Right ventricle myocardium inferior (tissue), 1 donor: ENCODE results near the gene TCFL5. TPM values are rescaled to one million over a fixed set of nuclear protein-coding genes. Genes with fewer than 3 reads are reported as not detected.
A peak's percentile ranks its signal among the peaks of the same experiment; 100 is the strongest.

Experiments used
- ATAC-seq: fragments of 200-7000 bp; cut with Tn5 transposase; one replicate; pipeline ENCODE4 v1.9.1; 2020; ENCODE audit warnings: mild to moderate bottlenecking, moderate library complexity
- DNase-seq: peaks from one replicate; pipeline ENCODE4 v3.0.0; 2021; ENCODE audit errors: missing footprints
- intact Hi-C: fragments of 100-400 bp; cut with DNase I; formaldehyde crosslinking; loops from one replicate; pipeline ENCODE4 v1.11.0; 2022
- total RNA-seq: library from RNA; stranded (reverse); fragmentation: NEBNext Ultra II Directional; extraction: Animal tissue kit (Norgen Biotek cat#: 25700); gene quantifications from one replicate; pipeline ENCODE4 v1.2.1, GENCODE V29; 2021
- donor health status: DM: no; HTN: yes; CAD: no; lungs with severe emphysema.

The TCFL5 gene
- total RNA-seq, 1 donor from 2014 or later, result 6.0 TPM

DNA sequence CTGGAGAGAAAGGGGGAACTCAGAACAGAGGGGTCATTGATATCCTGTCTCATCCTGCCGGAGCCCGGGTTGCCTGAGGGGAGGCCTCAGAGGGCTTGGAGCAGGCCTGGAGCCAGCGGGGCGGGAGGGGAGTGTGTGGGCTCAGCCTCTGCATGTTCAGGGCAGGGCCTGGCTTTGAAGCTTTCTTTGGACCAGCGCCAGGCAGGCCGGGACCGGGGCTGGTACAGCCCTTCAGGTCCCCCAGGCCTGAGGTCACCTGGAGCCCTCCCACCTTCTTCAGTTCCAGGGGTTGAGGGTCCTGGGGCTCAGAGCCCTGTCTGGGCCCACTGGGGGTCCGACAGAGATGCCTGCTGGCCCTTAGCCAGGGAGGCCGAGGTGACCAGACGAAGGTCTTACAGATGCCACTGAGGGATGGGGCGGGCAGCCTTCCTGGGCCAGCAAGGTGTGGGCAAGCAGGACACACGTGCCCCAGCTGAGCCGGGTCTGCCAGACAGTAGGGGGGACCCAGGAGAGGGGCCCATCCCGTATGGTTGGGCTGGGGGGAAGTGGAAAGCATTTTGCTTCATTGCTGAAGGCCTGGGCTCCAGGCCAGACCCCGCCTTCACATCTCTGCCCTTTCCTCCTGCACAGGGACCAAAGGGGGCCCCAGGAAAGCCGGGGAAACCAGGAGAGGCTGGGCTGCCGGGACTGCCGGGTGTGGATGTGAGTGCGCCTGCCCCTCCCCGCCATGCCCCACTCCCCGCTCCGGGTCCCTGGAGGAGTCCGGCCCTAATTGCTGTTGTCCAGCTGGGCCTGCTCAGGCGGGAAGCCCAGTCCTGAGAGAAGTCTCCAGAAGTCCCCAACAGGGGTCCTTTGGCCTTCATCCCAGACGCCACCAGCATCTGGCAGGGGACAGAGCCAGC, 42.8 kb downstream of the TCFL5 start:
- ATAC-seq (peak; percentile 68), DNase-seq (peak; percentile 82)
- intact Hi-C loops, result no loop called here

DNA sequence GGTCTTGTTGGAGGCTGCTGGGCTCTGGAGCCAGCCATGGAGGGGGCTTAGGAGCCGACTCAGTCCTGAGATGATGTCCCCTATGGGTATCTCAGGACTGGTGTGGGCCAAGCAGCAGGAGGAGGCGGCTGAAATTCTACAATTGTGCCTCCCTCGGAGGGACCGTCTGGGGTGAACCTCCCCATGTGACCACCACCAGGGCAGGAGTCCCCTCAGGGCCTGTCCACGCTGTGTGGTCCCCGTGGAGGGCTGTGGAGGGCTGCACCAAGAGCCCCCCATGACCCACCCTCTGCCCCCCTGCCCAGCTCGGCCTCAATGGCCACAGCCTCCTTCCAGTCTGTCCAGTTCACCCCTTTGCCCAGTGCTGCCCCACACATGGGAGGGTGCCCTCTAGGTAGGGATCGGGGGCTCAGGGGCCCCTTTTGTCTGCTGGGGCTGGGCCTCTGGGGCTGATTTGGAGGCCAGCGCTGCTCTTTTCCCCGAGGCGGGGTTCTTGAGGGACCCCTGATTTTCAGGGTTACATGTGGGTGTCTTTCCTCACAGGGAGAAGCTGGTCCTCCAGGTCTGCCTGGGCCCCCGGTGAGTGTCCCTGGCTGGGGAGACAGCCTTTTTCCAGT, 43.5 kb downstream of the TCFL5 start:
- DNase-seq (no peak), ATAC-seq (no peak)
- intact Hi-C loops, result no loop called here

DNA sequence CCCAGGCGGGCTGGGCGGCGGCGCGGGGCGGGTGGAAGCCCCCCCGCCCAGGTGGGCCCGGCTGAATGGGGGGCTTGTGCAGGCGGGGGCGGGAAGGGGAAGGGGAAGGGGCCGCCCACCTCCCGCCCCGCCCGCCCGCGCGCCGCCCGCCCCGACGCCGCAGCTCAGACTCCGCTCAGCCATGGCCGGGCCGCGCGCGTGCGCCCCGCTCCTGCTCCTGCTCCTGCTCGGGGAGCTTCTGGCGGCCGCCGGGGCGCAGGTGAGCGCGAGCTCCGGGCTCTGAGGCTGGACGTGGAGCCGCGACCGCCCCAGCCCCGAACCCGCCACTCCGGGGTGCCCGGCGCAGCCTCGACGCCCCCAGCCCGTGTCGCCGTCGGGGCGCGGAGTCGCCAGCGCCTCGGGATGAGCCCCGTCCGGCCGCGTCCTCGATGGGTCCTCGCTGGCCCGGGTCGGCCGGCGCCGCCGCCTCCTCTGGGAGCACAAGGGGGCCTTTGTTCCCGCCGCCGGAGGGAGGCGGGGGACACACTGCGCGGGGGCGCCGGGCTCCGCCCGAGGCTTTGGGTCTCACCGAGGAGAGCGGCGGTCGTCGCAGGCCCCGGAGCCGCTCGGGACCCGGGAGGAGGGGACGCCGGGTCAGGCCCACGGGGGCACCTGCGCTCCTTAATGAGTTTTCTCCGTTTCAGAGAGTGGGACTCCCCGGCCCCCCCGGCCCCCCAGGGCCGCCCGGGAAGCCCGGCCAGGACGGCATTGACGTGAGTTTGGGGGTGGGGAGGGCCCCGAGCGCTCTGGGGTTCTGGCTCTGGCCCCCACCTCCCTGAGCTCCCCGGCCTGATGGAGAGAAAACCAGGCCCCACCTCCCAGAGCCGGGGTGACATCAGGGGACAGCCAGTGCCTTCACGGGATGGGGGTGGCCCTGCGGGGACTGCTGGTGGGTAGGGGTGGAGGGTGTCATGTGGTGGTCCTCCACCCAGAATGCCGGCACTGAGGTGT, 44.4 kb downstream of the TCFL5 start, which contains the start of gene COL9A3:
Gene COL9A3 (plus strand): TSS at position 167 of the 990 bp plus-strand sequence. CDS start 15 bp downstream, at position 182.
- intact Hi-C loops, result no loop called here
- DNase-seq, result no peak
- ATAC-seq, result no peak

DNA sequence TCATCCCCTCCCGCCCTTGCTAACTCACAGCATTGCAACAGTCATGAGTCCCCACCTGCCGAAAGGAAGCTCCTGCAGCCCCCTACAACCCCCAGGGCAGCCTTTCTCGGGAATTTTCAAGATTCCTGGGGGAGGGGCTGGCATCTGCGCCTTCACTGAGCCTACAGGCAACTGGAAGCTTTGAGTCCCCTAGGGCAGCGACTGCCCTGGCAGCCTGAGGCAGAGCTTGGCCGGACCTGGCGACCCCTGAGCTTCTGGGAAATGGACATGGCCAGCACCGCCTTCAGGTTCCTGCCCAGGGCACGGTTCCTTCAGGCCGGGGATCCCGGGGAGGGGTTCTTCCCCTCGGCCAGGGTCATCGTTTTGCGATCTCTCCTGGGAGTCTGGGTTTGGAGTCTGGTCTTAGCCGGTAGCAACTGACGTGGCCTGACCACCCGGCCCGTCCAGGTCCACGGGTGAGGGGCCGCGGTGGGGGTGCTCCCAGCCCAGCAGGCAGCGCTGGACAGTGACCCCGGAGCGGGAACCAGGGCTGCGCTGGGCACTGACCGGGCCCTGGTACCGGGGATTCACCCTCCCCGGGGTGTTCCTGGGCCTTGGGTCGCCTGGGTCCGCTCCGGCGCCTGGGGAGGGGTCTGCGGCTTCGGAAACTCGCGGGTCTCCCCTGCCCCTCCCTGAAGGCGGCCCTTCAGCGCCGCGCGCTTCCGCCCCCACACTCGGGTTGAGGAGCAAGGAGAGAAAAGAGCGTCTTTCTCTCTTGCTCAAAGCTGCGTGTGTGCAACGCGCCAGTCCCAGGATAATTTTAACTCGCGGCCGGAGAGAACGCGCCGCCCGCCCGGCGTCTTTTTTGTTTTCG, 45.4 kb downstream of the TCFL5 start:
- intact Hi-C loops, result no loop called here
- DNase-seq (no peak), ATAC-seq (no peak)

DNA sequence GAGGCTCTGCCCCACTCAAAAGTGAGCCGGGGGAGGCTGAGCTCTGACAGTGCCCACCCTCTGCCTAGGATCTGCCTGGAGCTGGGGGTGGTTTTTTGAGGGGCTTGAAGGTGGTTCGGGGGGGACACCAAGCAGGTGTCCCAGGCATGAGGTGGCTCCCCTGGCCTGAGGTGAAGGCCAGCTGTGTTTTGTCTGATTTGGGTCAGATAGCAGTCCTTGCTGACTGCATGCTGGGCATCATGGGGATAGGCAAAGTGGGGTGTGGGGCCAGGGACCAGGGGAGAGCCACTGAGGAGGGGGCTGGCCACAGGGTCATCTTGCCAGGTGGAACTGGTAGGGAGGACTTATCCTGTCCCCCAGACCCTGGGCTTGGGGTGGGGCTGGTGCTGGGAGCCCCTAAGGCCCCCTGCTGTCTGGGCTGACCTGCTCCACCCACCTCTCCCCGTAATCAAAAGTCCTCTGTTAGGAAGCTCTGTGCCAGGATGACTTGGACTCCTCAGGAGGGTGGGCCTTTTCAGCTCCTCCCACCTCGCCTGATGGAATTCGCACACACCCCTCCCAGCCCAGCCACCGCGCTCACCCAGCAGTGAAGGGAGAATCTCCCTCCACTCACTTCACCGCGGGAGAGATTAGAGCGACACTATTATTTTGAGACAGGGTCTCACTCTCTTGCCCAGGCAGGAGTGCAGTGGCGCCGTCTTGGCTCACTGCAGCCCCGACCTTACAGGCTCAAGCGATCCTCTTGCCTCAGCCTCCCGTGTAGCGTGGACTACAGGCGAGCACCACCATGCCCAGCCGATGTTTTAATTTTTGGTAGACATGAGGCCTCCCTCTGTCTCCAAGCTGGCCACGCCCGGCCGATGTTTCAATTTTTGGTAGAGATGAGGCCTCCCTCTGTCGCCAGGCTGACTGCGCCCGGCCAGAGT, 46.3 kb downstream of the TCFL5 start:
- ATAC-seq, result no peak
- no peak for DNase-seq
- intact Hi-C loops, result no loop called here

DNA sequence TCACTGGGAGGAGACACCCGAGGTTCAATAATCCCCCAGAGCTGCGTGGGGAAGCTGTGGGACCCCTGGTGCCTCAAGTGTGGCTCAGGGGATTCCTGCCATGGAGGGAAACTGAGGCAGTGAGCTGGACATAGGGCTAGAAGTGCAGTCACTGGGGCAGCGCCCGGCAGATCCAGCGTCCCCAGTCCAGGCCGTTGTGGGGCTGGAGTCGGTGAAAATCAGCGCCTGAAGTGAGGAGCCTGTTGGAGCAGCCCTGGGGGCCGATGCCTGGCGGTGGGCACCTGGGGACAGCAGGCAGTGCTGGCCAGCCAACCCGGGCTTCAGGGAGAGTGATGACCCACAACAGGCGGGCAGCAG, 46.9 kb downstream of the TCFL5 start:
- intact Hi-C loops, result no loop called here
- no peak for ATAC-seq

DNA sequence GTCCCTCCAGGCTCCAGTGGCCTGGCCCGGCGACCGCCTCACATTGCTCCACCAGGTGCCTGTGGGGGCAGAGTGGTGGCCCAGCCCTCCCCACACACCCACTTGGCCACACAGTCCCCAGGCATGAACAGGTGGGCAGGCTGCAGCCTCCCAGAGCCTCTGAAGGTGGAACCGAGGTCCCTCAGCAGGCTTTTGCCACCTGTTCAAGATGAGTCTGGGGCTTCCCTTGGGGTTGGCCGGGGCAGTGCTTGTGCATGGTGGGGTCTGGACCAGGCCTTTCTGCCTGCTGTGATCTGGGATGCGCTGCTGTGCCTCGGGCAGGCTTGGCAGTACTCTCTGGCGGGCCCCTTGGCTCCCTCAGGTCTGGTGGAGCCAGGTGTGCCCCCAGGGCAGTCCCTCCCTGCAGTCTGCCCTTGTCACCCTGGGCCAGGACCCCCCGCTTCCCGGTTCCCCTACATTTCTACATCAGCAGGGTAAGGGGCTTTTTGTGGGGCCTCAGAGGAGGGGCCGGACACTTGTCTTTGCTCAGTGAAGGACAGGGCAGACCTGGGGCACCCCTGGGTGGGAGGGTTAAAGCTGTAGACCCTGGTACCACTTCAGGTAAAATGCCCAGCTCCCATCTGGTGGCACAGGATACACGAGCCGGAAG, 47.4 kb downstream of the TCFL5 start:
- ATAC-seq (no peak), DNase-seq (no peak)
- intact Hi-C loops, result no loop called here

More for the DNA sequence above, 46.9 kb downstream of the TCFL5 start:
- no peak for DNase-seq

DNA sequence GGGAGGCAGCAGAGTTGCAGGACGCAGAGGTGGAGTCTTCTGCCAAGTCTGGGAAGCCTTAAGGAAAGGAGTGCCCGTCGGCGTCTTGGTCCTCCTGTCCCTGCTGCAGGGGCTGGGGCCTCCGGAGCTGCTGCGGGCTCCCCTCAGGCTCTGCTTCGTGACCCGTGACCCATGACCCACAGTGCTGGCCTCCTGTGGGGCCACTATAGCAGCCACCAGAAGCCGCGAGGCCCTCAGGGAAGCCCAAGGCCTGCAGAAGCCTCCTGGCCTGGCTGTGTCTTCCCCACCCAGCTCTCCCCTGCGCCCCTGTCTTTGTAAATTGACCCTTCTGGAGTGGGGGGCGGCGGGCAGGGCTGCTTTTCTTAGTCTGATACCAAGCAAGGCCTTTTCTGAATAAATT, 48.0 kb downstream of the TCFL5 start:
- DNase-seq (no peak), ATAC-seq (no peak)
- intact Hi-C loops, result no loop called here

DNA sequence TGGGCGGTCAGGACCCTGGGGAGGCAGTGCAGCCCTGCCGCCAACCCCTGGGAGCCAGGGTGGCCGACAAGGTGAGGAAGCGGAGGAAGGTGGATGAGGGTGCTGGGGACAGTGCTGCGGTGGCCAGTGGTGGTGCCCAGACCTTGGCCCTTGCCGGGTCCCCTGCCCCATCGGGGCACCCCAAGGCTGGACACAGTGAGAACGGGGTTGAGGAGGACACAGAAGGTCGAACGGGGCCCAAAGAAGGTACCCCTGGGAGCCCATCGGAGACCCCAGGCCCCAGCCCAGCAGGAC, 48.8 kb downstream of the TCFL5 start:
- DNase-seq (no peak), ATAC-seq (no peak)
- intact Hi-C loops, result no loop called here

DNA sequence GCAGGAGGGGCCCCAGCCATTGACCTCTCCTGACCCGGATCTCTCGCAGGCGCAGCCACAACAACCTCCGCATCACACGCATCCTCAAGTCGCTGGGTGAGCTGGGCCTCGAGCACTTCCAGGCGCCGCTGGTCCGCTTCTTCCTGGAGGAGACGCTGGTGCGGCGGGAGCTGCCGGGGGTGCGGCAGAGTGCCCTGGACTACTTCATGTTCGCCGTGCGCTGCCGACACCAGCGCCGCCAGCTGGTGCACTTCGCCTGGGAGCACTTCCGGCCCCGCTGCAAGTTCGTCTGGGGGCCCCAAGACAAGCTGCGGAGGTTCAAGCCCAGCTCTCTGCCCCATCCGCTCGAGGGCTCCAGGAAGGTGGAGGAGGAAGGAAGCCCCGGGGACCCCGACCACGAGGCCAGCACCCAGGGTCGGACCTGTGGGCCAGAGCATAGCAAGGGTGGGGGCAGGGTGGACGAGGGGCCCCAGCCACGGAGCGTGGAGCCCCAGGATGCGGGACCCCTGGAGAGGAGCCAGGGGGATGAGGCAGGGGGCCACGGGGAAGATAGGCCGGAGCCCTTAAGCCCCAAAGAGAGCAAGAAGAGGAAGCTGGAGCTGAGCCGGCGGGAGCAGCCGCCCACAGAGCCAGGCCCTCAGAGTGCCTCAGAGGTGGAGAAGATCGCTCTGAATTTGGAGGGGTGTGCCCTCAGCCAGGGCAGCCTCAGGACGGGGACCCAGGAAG, 49.3 kb downstream of the TCFL5 start:
- DNase-seq, result no peak
- intact Hi-C loops, result no loop called here
- ATAC-seq, result no peak

DNA sequence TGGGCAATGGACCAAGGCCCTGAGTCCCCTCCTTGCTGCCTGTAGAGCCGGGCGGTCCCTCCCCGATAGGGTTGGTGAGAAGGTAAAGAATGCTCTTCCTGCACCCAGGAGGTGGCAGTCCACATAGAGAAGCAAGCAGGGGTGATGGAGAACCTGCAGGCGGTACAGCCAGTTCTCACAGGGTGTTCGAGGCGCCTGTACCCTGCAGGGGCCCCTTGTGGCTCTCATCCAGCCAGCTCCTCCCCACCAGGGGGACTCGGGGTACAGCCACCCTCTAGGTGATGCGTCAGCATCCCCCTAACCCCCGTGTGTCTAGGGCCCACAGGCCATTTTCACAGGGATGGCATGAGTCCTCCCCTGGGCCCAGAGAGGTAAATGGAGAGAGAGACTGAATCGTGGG, 49.9 kb downstream of the TCFL5 start:
- ATAC-seq (no peak), DNase-seq (no peak)
- intact Hi-C loops, result no loop called here

DNA sequence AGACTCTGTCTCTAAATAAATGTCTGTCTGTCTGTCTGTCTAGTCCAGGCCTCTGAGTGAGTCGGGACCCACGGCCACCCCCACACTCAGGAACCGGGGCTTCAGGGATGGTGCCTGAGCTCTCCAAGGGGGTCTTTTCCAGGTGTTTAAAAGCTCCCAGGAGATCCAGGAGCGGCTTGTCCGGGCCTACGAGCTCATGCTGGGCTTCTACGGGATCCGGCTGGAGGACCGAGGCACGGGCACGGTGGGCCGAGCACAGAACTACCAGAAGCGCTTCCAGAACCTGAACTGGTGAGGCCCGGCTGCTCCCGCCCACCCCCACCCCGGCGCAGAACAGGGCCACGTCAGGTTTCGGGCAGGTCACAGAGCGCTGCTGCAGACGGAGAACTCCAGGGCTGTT, 50.3 kb downstream of the TCFL5 start:
- ATAC-seq (no peak), DNase-seq (no peak)
- intact Hi-C loops, result no loop called here

DNA sequence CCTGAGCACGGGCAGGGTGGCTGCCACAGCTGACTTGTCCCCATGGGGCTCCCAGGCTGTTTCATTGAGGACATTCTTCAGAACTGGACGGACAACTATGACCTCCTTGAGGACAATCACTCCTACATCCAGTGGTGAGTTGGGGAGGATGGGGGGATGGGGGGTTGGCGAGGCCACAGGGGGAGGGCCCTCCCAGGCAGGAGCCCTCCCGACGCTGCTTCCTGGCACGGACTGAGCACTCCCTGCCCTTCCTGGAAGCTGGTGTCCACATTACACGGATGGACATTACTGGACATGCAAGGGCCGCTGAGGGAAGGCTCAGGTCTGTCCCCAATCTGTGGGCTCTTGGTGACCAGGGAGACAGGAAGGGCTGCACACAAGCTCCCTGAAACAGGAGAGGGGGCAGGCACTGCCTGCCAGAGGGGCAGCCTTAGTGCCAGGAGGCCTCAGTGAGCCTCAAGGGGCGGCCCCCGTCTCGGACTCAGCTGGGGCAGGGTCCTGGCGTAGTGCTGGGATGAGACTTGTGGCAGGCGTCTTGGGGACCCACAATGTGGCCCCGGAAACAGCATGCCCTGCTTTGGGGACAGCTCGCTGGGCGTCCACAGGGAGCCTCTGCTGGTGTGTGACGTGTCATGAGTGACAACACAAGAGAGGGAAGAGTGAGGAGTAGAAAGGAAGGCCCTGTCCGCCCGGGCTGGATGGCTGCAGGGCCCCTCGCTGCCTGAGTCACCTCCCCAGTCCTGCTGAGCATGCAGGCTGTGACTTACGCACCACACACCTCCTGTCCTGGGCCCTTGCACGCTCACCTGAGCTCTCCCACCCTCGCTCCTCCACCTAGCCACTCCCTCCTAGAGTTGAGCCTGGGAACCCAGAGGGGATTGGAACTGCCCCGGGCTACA, 51.8 kb downstream of the TCFL5 start:
- DNase-seq, result no peak
- intact Hi-C loops, result no loop called here
- no peak for ATAC-seq

DNA sequence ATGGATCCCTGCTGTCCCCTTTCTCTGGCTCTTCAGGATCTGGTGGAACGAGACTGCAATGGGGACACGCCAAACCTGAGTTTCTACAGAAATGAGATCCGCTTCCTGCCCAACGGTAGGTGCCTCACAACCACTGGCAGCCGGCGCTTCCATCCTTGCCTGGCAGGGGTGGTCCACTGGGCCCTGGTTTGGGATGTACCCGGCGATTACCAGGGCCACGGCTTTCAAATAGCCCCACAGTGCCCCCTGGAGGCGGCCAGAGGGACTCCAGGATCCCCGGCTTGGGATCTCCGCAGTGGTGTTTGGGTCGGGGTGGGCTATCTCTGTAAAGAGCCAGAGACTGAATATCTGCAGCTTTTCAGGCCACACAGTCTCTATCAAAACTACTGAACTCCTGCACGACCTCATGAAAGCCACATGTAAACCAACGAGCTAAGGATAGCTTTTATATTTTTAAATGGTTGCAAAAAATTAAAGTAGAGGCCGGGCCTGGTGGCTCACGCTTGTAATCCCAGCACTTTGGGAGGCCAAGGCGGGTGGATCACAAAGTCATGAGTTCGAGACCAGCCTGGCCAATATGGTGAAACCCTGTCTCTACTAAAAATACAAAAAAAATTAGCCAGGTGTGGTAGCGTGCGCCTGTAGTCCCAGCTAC, 53.3 kb downstream of the TCFL5 start:
- ATAC-seq, result peak; percentile 52
- intact Hi-C loops, result loop anchor here (1.0 kb wide), 1 partner anchor 140 kb away; no protein-coding TSS in a partner anchor
- DNase-seq, result peak; percentile 89
